ENCODE data around the gene PI4K2B.
"Not testable (repeated sequence)": the region's sequence is repeated elsewhere in the genome, so short reads cannot be mapped to it uniquely, and the experiment has no call there.

Gene PI4K2B

DNA sequence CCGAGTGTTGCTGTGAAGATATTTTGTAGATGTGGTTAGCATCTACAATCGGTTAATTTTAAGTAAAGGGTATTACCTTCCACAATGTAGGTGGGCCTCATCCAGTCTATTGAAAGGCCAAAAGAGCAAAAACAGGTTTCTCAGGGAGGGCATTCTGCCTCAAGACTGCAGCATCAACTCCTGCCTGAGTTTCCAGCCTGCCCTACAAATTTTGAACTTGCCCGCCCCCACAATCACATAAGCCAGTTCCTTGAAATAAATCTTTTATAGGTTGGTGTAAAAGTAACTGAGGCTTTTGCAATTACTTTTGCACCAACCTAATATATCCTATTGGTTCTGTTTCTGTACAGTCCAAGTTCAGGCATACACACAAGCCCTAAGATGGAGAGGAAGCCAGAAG, 22.1 kb upstream of the PI4K2B start:
- no peak for DNase-seq (ENCODE audit: low read depth in 1 of 2, low spot score in 1 of 2)
- no peaks in the 10 kb centered on the region for H3K27me3 ChIP-seq (ENCODE audit: insufficient read depth, poor library complexity, severe bottlenecking)
- TF ChIP-seq GABPA (IDR thresholded peaks at IDR 0.05; ENCODE audit: low read depth) = no peak
- TF ChIP-seq SPI1 (IDR thresholded peaks at IDR 0.05; ENCODE audit: borderline replicate concordance, low read depth) = no peak
- no peak for TF ChIP-seq POLR2AphosphoS5 (IDR thresholded peaks at IDR 0.05; ENCODE audit: low read depth)
- TF ChIP-seq, protein P1, sequence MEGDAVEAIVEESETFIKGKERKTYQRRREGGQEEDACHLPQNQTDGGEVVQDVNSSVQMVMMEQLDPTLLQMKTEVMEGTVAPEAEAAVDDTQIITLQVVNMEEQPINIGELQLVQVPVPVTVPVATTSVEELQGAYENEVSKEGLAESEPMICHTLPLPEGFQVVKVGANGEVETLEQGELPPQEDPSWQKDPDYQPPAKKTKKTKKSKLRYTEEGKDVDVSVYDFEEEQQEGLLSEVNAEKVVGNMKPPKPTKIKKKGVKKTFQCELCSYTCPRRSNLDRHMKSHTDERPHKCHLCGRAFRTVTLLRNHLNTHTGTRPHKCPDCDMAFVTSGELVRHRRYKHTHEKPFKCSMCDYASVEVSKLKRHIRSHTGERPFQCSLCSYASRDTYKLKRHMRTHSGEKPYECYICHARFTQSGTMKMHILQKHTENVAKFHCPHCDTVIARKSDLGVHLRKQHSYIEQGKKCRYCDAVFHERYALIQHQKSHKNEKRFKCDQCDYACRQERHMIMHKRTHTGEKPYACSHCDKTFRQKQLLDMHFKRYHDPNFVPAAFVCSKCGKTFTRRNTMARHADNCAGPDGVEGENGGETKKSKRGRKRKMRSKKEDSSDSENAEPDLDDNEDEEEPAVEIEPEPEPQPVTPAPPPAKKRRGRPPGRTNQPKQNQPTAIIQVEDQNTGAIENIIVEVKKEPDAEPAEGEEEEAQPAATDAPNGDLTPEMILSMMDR (IDR thresholded peaks at IDR 0.05; ENCODE audit: insufficient read depth, low read length) = no peak
- TF ChIP-seq, protein P2, sequence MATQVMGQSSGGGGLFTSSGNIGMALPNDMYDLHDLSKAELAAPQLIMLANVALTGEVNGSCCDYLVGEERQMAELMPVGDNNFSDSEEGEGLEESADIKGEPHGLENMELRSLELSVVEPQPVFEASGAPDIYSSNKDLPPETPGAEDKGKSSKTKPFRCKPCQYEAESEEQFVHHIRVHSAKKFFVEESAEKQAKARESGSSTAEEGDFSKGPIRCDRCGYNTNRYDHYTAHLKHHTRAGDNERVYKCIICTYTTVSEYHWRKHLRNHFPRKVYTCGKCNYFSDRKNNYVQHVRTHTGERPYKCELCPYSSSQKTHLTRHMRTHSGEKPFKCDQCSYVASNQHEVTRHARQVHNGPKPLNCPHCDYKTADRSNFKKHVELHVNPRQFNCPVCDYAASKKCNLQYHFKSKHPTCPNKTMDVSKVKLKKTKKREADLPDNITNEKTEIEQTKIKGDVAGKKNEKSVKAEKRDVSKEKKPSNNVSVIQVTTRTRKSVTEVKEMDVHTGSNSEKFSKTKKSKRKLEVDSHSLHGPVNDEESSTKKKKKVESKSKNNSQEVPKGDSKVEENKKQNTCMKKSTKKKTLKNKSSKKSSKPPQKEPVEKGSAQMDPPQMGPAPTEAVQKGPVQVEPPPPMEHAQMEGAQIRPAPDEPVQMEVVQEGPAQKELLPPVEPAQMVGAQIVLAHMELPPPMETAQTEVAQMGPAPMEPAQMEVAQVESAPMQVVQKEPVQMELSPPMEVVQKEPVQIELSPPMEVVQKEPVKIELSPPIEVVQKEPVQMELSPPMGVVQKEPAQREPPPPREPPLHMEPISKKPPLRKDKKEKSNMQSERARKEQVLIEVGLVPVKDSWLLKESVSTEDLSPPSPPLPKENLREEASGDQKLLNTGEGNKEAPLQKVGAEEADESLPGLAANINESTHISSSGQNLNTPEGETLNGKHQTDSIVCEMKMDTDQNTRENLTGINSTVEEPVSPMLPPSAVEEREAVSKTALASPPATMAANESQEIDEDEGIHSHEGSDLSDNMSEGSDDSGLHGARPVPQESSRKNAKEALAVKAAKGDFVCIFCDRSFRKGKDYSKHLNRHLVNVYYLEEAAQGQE (IDR thresholded peaks at IDR 0.05; ENCODE audit: insufficient replicate concordance, low read depth) = no peak
- H3K27ac ChIP-seq (replicated peaks) = no peak overlapping the region
- H3K4me3 ChIP-seq (replicated peaks; ENCODE audit: insufficient read depth, low read length) = no peak overlapping the region

DNA sequence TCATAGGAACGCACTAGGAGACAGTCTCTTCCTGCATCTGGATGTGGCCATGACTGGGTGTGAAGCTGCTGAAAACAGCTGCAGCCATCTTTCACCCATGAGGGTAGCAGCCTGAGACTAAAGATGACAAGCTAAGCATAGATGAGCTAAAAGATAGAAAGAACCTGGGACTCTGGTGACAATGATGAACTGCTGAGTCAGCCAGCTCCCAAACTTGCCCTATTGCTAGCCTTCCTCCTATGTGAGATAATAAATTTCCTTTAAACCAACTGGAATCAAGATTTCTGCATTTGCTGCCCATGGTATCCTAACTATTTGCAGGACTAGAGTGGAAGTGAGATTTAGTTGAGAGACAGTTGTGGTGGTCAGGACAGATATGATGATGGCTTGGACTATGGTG, 21.0 kb upstream of the PI4K2B start:
- TF ChIP-seq, protein P2 (IDR thresholded peaks at IDR 0.05; ENCODE audit: insufficient replicate concordance, low read depth) = no peak
- no peak for TF ChIP-seq POLR2AphosphoS5 (IDR thresholded peaks at IDR 0.05; ENCODE audit: low read depth)
- Histone ChIP-seq H3K4me3 (replicated peaks; ENCODE audit: insufficient read depth, low read length) (no peak overlapping the region), H3K27ac (replicated peaks) (no peak overlapping the region), H3K27me3 (ENCODE audit: insufficient read depth, poor library complexity, severe bottlenecking) (no peaks in the 10 kb centered on the region)
- DNase-seq (ENCODE audit: low read depth in 1 of 2, low spot score in 1 of 2) = no peak

DNA sequence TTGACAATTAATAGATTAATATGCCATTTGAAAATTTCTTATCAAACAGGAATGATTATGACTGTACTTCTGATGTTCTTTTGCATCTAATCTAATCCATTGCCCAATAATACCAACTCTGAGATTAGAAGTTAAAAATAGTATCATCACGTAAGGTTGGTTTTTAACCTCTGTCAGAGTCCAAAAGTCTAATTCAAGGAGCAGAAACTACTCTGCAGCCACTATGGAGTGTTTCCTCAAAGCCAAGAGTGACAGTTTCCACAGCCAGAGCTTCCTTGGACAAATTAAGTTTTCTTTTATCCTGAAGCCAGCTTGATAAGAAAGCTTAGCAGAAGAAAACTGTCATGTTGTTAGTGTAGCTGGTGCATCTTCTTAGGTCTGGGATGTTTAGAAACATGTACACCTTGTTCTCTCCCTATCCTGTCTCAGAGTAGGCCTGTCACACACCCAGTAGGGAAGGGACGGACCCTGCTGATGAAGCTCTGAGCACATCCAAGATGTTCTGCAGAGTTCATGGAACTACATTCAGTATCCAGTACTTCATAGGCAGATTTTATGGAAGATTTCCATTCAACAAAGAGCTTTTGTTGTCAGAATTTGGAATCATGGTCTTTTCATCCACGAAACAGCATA, 20.4 kb upstream of the PI4K2B start:
- H3K27me3 ChIP-seq (ENCODE audit: insufficient read depth, poor library complexity, severe bottlenecking) = no peaks in the 10 kb centered on the region
- H3K4me3 ChIP-seq (replicated peaks; ENCODE audit: insufficient read depth, low read length) = no peak overlapping the region
- no peak for DNase-seq (ENCODE audit: low read depth in 1 of 2, low spot score in 1 of 2)
- no peak overlapping the region for H3K27ac ChIP-seq (replicated peaks)
- no peak for TF ChIP-seq GABPA (IDR thresholded peaks at IDR 0.05; ENCODE audit: low read depth)
- TF ChIP-seq, protein P1 (IDR thresholded peaks at IDR 0.05; ENCODE audit: insufficient read depth, low read length) = no peak
- TF ChIP-seq POLR2AphosphoS5 (IDR thresholded peaks at IDR 0.05; ENCODE audit: low read depth) = no peak
- no peak for TF ChIP-seq SPI1 (IDR thresholded peaks at IDR 0.05; ENCODE audit: borderline replicate concordance, low read depth)
- TF ChIP-seq, protein P2 (IDR thresholded peaks at IDR 0.05; ENCODE audit: insufficient replicate concordance, low read depth) = no peak

DNA sequence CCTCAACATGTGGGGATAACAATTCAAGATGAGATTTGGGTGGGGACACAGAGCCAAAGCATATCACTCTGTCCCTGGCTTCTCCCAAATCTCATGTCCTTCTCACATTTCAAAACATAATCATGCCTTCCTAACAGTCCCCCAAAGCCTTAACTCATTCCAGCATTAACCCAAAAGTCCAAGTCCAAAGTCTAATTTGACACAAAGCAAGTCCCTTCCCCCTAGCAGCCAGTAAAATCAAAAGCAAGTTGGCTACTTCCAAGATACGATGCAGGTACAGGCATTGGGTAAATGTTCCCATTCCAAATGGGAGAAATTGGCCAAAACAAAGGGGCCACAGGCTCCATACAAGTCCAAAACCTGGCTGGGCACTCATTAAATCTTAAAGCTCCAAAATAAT, 19.1 kb upstream of the PI4K2B start:
- H3K27ac ChIP-seq (replicated peaks); DNase-seq (ENCODE audit: low read depth in 1 of 2, low spot score in 1 of 2); H3K27me3 ChIP-seq (ENCODE audit: insufficient read depth, poor library complexity, severe bottlenecking): not testable (repeated sequence)

More for the DNA sequence above, 19.1 kb upstream of the PI4K2B start:
- not testable (repeated sequence) for H3K4me3 ChIP-seq (replicated peaks; ENCODE audit: insufficient read depth, low read length)

Data from HL-60 (cell line).